Measurements from ENCODE around the gene HHEX.
A peak's percentile ranks its signal among the peaks of the same experiment; 100 is the strongest.

The HHEX gene

GRCh38 chr10:92690915-92691590 lies 1.3 kb downstream of the HHEX start:
- Histone ChIP-seq H3K4me1 (ENCODE audit: low read length) (peaks cover 18% of the 10 kb centered on the region), H4K20me1 (ENCODE audit: insufficient read depth, low read length) (peaks cover 25% of the 10 kb centered on the region)

DNA sequence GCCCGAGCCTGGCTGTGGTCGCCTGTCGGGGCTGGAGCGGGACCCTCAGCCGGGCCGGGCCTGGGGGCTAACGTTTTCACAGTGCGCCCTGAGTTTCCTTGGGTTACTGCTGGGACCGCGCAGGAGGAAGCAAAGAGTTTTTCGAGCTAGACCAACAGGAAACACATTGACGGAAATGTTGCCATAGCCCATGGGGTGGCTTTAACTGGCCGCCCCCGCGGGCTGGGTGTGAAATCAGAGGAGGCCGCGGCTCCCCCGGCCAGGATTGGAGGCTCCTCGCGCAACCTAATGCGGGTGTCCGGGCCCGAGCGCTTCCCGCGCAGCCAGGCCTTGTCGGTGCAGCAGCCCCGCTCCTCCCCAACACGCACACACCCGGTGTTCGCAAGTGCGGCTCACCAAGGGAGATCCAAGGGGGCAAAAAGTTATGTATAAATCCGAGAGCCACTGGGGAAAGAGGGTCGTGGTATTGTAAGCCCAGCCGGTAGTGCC lies 1.9 kb downstream of the HHEX start:
- Histone ChIP-seq H3K4me3 (ENCODE audit: low read length) (peak overlapping the region; percentile 83), H3K9me3 (ENCODE audit: insufficient read depth, low read length) (no peaks in the 10 kb centered on the region), H4K20me1 (ENCODE audit: insufficient read depth, low read length) (peaks cover 25% of the 10 kb centered on the region), H3K4me2 (ENCODE audit: low read length) (peak overlapping the region; percentile 94), H3K36me3 (replicated peaks; ENCODE audit: low read depth, low read length) (peaks cover 36% of the 10 kb centered on the region), H3K27ac (ENCODE audit: low read length) (no peak overlapping the region), H3K9ac (ENCODE audit: low read length) (no peak overlapping the region), H3K79me2 (ENCODE audit: low read length) (peaks cover 30% of the 10 kb centered on the region), H2AFZ (ENCODE audit: low read depth, low read length) (no peak overlapping the region), H3K4me1 (ENCODE audit: low read length) (peaks cover 19% of the 10 kb centered on the region), H3K27me3 (ENCODE audit: low read depth, low read length) (no peaks in the 10 kb centered on the region)
- TF ChIP-seq EZH2phosphoT487 (IDR thresholded peaks at IDR 0.05; ENCODE audit: low read depth) = no peak
- TF ChIP-seq CTCF (IDR thresholded peaks at IDR 0.05; ENCODE audit: low read depth, low read length) = no peak

More at GRCh38 chr10:92690915-92691590, 1.3 kb downstream of the HHEX start:
- Histone ChIP-seq H3K4me3 (ENCODE audit: low read length) (peak overlapping the region; percentile 83), H2AFZ (ENCODE audit: low read depth, low read length) (no peak overlapping the region), H3K9ac (ENCODE audit: low read length) (peak overlapping the region; percentile 92), H3K36me3 (replicated peaks; ENCODE audit: low read depth, low read length) (peaks cover 36% of the 10 kb centered on the region), H3K27me3 (ENCODE audit: low read depth, low read length) (no peaks in the 10 kb centered on the region), H3K79me2 (ENCODE audit: low read length) (peaks cover 30% of the 10 kb centered on the region), H3K4me2 (ENCODE audit: low read length) (peak overlapping the region; percentile 94), H3K27ac (ENCODE audit: low read length) (peak overlapping the region; percentile 72), H3K9me3 (ENCODE audit: insufficient read depth, low read length) (no peaks in the 10 kb centered on the region)
- TF ChIP-seq EZH2phosphoT487 (IDR thresholded peaks at IDR 0.05; ENCODE audit: low read depth) = no peak
- no peak for TF ChIP-seq CTCF (IDR thresholded peaks at IDR 0.05; ENCODE audit: low read depth, low read length)

- Histone ChIP-seq H3K9me3 (ENCODE audit: insufficient read depth, low read length) (no peaks in the 10 kb centered on the region), H4K20me1 (ENCODE audit: insufficient read depth, low read length) (peaks cover 25% of the 10 kb centered on the region), H3K4me2 (ENCODE audit: low read length) (0 out of 2 replicates have a peak overlapping the region, but pooled peaks have one; percentile 94), H3K4me1 (ENCODE audit: low read length) (peaks cover 24% of the 10 kb centered on the region), H3K4me3 (ENCODE audit: low read length) (no peak overlapping the region), H2AFZ (ENCODE audit: low read depth, low read length) (no peak overlapping the region), H3K27me3 (ENCODE audit: low read depth, low read length) (no peaks in the 10 kb centered on the region), H3K27ac (ENCODE audit: low read length) (no peak overlapping the region), H3K79me2 (ENCODE audit: low read length) (peaks cover 30% of the 10 kb centered on the region), H3K9ac (ENCODE audit: low read length) (no peak overlapping the region), H3K36me3 (replicated peaks; ENCODE audit: low read depth, low read length) (peaks cover 36% of the 10 kb centered on the region)
- TF ChIP-seq EZH2phosphoT487 (IDR thresholded peaks at IDR 0.05; ENCODE audit: low read depth) (no peak), CTCF (IDR thresholded peaks at IDR 0.05; ENCODE audit: low read depth, low read length) (no peak)
These were observed 2.4 kb downstream of the HHEX start for GRCh38 chr10:92692080-92692671.

- H3K27ac ChIP-seq (ENCODE audit: low read length) = no peak overlapping the region
- H4K20me1 ChIP-seq (ENCODE audit: insufficient read depth, low read length) = peaks cover 25% of the 10 kb centered on the region
- H3K27me3 ChIP-seq (ENCODE audit: low read depth, low read length) = no peaks in the 10 kb centered on the region
- H3K4me2 ChIP-seq (ENCODE audit: low read length) = no peak overlapping the region
- TF ChIP-seq CTCF (IDR thresholded peaks at IDR 0.05; ENCODE audit: low read depth, low read length) = no peak
- TF ChIP-seq EZH2phosphoT487 (IDR thresholded peaks at IDR 0.05; ENCODE audit: low read depth) = no peak
- peaks cover 31% of the 10 kb centered on the region for H3K4me1 ChIP-seq (ENCODE audit: low read length)
- H2AFZ ChIP-seq (ENCODE audit: low read depth, low read length) = no peak overlapping the region
- H3K79me2 ChIP-seq (ENCODE audit: low read length) = peaks cover 30% of the 10 kb centered on the region
- no peak overlapping the region for H3K4me3 ChIP-seq (ENCODE audit: low read length)
- H3K9ac ChIP-seq (ENCODE audit: low read length) = no peak overlapping the region
- H3K36me3 ChIP-seq (replicated peaks; ENCODE audit: low read depth, low read length) = peaks cover 36% of the 10 kb centered on the region
- no peaks in the 10 kb centered on the region for H3K9me3 ChIP-seq (ENCODE audit: insufficient read depth, low read length)
These were observed 3.2 kb downstream of the HHEX start for GRCh38 chr10:92692697-92693533.

Measured in OCI-LY3 (cell line).